Small intestine (tissue), 7 donors: ENCODE data around the gene BSG. TPM values are rescaled to one million over a fixed set of nuclear protein-coding genes. Genes with fewer than 3 reads are reported as not detected.
"Not testable (repeated sequence)": the region's sequence is repeated elsewhere in the genome, so short reads cannot be mapped to it uniquely, and the experiment has no call there.

Source experiments
- DNase-seq, 2 donors: peaks; one replicate each; pipeline versions ENCODE4 v3.0.0 to v3.0.0-alpha.2; 2013
- FAIRE-seq: peaks from 2 replicates; lab custom pipeline; 2012; peaks lifted over from hg19 to GRCh38; lab: Jason Lieb, UNC
- H3K27ac ChIP-seq, 3 donors: one replicate each; pipeline ENCODE4 v1.5.1; 2013; ENCODE audit warnings: low read length in 2 of 3, mild to moderate bottlenecking in 2 of 3, control low read depth in 1 of 3, inconsistent platforms in 1 of 3, low read depth in 1 of 3, moderate library complexity in 1 of 3
- H3K27me3 ChIP-seq, 3 donors: one replicate each; pipeline ENCODE4 v1.6.1; 2013; ENCODE audit warnings: low read length in 3 of 3, inconsistent platforms in 1 of 3; ENCODE audit not compliant: control insufficient read depth in 3 of 3, insufficient read depth in 3 of 3
- H3K36me3 ChIP-seq, 3 donors: one replicate each; pipeline ENCODE4 v1.6.1; 2013; ENCODE audit warnings: low read length in 3 of 3, inconsistent platforms in 1 of 3, low read depth in 1 of 3, mild to moderate bottlenecking in 1 of 3, moderate library complexity in 1 of 3; ENCODE audit not compliant: control insufficient read depth in 3 of 3, insufficient read depth in 2 of 3
- H3K4me1 ChIP-seq, 3 donors: one replicate each; pipeline ENCODE4 v1.6.1; 2013; ENCODE audit warnings: low read length in 2 of 3, inconsistent platforms in 1 of 3, low read depth in 1 of 3, mild to moderate bottlenecking in 1 of 3, moderate library complexity in 1 of 3; ENCODE audit not compliant: control insufficient read depth in 3 of 3, insufficient read depth in 2 of 3
- H3K4me3 ChIP-seq, 3 donors: one replicate each; pipeline ENCODE4 v1.5.1; 2013; ENCODE audit warnings: low read length in 3 of 3, control low read depth in 1 of 3, inconsistent platforms in 1 of 3, low read depth in 1 of 3, mild to moderate bottlenecking in 1 of 3, moderate library complexity in 1 of 3
- H3K9me3 ChIP-seq, 2 donors: one replicate each; pipeline ENCODE4 v1.6.1; 2013; ENCODE audit warnings: low read depth in 1 of 2, low read length in 1 of 2; ENCODE audit not compliant: control insufficient read depth in 2 of 2, insufficient read depth in 1 of 2
- WGBS, 3 donors: extraction: QIAGEN DNeasy Blood & Tissue Kit; methylation state at CpG; one replicate each; pipeline ENCODE4 v1.1.7; 2013; 5-methylcytosine and 5-hydroxymethylcytosine counted together
- polyA plus RNA-seq, 4 donors: library from polyadenylated mRNA; stranded (reverse) in 3 of 4; unstranded in 1 of 4; fragments of 200-250 nt in 3 of 4; fragments of 120-200 nt in 1 of 4; gene quantifications; one replicate each; pipeline versions ENCODE4 v1.2.1 to v1.2.3, GENCODE V29; 2013
- donor health status: healthy with polysubstance abuse.
- donor health status: control.
- donor health status: control.
- donor health status: Bipolar disorder and iron deficiency.
- donor health status: healthy.

Gene BSG
- polyA plus RNA-seq, 4 donors = 208 to 454 (median 374) TPM

DNA sequence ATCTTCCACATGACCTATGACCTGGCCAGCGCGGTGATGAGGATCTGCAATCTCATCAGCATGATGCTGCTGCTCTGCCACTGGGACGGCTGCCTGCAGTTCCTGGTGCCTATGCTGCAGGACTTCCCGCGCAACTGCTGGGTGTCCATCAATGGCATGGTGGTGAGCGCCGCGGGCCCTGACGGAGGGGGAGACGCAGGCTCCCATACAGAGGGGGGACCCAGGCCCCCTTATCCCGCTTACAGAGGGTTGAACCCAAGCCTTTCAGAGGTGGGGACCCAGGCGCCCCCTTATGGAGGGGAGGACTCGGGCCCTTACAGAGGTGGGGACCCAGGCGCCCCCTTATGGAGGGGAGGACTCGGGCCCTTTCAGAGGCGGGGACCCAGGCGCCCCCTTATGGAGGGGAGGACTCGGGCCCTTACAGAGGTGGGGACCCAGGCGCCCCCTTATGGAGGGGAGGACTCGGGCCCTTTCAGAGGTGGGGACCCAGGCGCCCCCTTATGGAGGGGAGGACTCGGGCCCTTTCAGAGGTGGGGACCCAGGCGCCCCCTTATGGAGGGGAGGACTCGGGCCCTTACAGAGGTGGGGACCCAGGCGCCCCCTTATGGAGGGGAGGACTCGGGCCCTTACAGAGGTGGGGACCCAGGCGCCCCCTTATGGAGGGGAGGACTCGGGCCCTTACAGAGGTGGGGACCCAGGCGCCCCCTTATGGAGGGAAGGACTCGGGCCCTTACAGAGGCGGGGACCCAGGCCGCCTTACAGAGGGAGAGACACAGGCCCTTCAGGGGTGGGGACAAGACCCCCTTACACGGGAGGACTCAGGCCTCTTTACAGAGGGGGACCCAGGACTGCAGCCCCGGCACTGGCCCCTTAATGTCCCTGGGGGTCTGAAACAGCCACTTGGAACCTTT lies 32.9 kb downstream of the BSG start:
- not testable (repeated sequence) for FAIRE-seq, H3K36me3 ChIP-seq, DNase-seq, H3K27me3 ChIP-seq, H3K4me1 ChIP-seq, H3K9me3 ChIP-seq, H3K27ac ChIP-seq, H3K4me3 ChIP-seq
- 68 to 78% (median 76%) methylated on average over 18 to 29 of the region's 34 CpGs for WGBS, 3 donors

DNA sequence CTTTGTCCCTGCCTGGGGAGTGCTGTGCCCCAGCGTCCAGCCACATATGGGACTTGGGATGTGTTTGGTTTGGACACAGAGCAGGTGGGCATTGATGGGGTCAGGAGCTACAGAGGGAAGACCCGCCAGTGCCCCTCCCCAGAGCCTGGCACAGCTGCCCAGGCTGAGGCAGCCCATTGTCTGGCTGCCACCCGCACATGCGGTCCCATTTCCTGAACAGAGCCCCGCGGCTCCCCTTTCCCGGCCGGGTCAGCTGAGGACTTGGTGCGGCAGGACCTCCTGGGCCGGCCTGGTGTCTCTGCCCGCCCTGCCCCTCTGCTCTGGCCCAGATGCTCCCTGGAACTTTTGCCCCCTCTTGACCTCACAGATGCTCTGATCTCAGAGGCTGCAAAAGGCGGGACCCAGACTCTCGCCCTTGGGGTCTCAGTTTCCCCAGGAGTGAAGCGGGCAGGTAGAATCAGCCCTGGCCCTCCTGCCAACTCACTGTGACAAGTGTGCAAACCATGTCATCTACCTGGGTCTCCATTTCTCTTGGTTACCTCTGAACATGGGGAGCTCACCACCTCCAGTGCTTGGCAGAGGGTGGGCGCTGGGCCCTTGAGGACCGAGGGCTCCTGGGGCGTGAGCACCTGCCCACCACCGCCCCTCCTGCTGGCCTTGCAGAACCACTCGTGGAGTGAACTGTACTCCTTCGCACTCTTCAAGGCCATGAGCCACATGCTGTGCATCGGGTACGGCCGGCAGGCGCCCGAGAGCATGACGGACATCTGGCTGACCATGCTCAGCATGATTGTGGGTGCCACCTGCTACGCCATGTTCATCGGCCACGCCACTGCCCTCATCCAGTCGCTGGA lies 35.1 kb downstream of the BSG start:
- FAIRE-seq (no peak), DNase-seq (no peak)
- 78 to 85% (median 83%) methylated on average over 27 to 30 of the region's 30 CpGs for WGBS, 3 donors
- no peaks in the 10 kb centered on the region for H3K36me3 ChIP-seq
- no peak overlapping the region for H3K4me3 ChIP-seq
- H3K27ac ChIP-seq = no peak overlapping the region
- no peaks in the 10 kb centered on the region for H3K27me3 ChIP-seq
- H3K4me1 ChIP-seq = peaks cover 0 to 4% (median 0%) of the 10 kb centered on the region in 3 donors
- no peaks in the 10 kb centered on the region for H3K9me3 ChIP-seq

DNA sequence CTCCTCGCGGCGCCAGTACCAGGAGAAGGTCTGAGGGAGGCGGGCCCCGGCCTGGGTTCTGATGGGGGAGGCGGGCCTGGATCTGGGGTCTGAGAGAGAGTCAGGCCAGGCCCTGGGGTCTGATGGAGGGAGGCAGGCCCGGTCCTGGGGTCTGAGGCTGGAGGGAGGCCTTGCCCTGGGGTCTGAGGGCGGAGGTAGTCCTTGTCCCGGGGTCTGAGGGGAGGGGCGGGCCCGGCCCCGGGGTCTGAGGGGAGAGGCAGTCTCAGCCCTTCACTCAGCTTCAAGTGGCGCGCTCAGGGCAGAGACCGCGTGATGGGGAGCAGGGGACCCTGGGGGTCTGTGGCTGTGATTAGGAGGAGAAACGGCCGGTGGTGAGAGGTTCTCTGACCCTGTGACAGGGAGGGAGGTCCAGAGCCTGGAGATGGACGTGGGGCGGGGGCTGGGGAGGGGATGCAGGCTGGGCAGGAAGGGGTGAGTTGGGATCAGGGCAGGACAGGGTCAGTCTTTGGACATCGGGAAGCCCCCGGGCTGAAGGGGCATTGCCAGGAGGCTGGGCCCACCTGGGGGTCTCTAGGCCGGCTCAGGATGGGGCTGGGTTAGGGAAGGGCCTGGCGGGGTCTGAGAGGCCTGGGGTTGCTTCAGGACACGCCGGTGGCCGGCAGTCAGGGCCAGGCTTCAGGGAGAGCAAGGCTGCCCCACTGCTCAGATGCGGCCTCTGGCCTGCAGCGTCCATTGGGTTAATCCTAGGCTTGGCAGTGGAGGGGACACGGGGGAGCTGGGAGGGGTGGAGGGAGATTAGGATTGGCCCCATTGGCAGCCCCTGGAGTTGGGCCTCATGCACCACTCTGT lies 36.0 kb downstream of the BSG start:
- DNase-seq = no peak
- Histone ChIP-seq H3K4me1 (peaks cover 0 to 4% (median 0%) of the 10 kb centered on the region in 3 donors), H3K4me3 (no peak overlapping the region), H3K9me3 (no peaks in the 10 kb centered on the region), H3K27me3 (no peaks in the 10 kb centered on the region), H3K27ac (no peak overlapping the region), H3K36me3 (no peaks in the 10 kb centered on the region)
- no peak for FAIRE-seq
- WGBS, 3 donors = 74 to 83% (median 80%) methylated on average over 27 to 30 of the region's 30 CpGs

- Histone ChIP-seq H3K4me3 (no peak overlapping the region), H3K9me3 (no peaks in the 10 kb centered on the region), H3K27me3 (no peaks in the 10 kb centered on the region), H3K4me1 (peaks cover 0 to 4% (median 0%) of the 10 kb centered on the region in 3 donors), H3K36me3 (no peaks in the 10 kb centered on the region), H3K27ac (no peak overlapping the region)
- WGBS, 3 donors = 28 to 64% (median 49%) methylated on average over 15 to 22 of the region's 22 CpGs
- FAIRE-seq = no peak
- DNase-seq = no peak
These were observed 36.6 kb downstream of the BSG start for GRCh38 chr19:609004-609346.

GRCh38 chr19:610071-610800 lies 37.8 kb downstream of the BSG start:
- peak overlapping the region in 2 of 3 donors; percentile 9 to 33 for H3K4me3 ChIP-seq
- FAIRE-seq (no peak), DNase-seq (no peak)
- peaks cover 0 to 4% (median 0%) of the 10 kb centered on the region in 3 donors for H3K4me1 ChIP-seq
- H3K27me3 ChIP-seq = peaks cover 0 to 3% (median 0%) of the 10 kb centered on the region in 3 donors
- peak overlapping the region in 1 of 3 donors; percentile 62 for H3K27ac ChIP-seq
- 14 to 45% (median 30%) methylated on average over 28 to 38 of the region's 38 CpGs for WGBS, 3 donors
- peaks cover 0 to 5% (median 0%) of the 10 kb centered on the region in 3 donors for H3K36me3 ChIP-seq
- no peaks in the 10 kb centered on the region for H3K9me3 ChIP-seq

DNA sequence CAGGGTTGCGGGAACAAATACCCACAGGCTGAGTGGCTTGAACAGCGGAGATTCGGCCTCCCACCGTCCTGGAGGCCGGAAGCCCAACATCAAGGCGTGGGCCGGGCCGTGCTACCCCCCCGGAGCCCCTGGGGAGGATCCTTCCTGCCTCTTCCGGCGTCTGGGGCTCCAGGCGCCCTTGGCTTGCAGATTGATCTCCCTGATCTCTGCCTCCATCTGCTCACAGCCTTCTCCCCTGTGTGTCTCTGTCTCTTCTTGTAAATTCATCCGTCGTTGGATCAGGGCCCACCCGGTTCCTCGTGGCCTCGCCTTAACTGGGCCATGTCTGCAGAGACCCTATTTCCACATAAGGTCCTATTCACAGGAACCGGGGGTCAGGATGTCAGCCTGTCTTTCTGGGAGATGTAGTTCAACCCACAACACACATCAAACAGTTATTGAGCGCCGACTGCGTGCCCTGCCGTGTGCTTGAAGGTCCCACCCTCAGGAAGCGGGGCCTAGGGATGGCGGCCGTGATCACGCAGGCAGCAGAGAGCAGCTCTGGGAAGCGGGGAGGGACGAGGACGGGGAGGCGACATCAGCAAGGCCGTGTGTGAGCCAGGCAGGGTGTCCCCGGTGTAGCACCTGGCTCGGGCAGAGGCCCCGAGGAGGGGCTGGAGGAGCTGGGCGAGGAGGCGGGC lies 38.5 kb downstream of the BSG start:
- Histone ChIP-seq H3K9me3 (no peaks in the 10 kb centered on the region), H3K4me3 (peak overlapping the region in 2 of 3 donors; percentile 9 to 33), H3K4me1 (peaks cover 0 to 4% (median 0%) of the 10 kb centered on the region in 3 donors), H3K27me3 (peaks cover 0 to 4% (median 0%) of the 10 kb centered on the region in 3 donors), H3K36me3 (peaks cover 0 to 5% (median 0%) of the 10 kb centered on the region in 3 donors), H3K27ac (peak overlapping the region in 1 of 3 donors; percentile 62)
- FAIRE-seq = no peak
- DNase-seq = peak in 1 of 2 donors; percentile 28
- 20 to 34% (median 30%) methylated on average over 32 to 36 of the region's 36 CpGs for WGBS, 3 donors

- Histone ChIP-seq H3K27ac (peak overlapping the region in 1 of 3 donors; percentile 62), H3K9me3 (no peaks in the 10 kb centered on the region), H3K27me3 (peaks cover 0 to 4% (median 0%) of the 10 kb centered on the region in 3 donors), H3K4me1 (peaks cover 0 to 4% (median 0%) of the 10 kb centered on the region in 3 donors), H3K4me3 (no peak overlapping the region), H3K36me3 (peaks cover 0 to 5% (median 0%) of the 10 kb centered on the region in 3 donors)
- no peak for DNase-seq
- 21 to 40% (median 22%) methylated on average over 13 of the region's 13 CpGs for WGBS, 3 donors
- FAIRE-seq = no peak
These were observed 39.1 kb downstream of the BSG start for GRCh38 chr19:611481-611868.
